NK-92 (cell line): ENCODE data around the gene ITPA.

ENCODE experiments used
- DNase-seq: peaks from one replicate; lab custom pipeline; 2025; ENCODE audit not compliant: unreplicated experiment; lab: John Stamatoyannopoulos, UW

Gene ITPA

DNA sequence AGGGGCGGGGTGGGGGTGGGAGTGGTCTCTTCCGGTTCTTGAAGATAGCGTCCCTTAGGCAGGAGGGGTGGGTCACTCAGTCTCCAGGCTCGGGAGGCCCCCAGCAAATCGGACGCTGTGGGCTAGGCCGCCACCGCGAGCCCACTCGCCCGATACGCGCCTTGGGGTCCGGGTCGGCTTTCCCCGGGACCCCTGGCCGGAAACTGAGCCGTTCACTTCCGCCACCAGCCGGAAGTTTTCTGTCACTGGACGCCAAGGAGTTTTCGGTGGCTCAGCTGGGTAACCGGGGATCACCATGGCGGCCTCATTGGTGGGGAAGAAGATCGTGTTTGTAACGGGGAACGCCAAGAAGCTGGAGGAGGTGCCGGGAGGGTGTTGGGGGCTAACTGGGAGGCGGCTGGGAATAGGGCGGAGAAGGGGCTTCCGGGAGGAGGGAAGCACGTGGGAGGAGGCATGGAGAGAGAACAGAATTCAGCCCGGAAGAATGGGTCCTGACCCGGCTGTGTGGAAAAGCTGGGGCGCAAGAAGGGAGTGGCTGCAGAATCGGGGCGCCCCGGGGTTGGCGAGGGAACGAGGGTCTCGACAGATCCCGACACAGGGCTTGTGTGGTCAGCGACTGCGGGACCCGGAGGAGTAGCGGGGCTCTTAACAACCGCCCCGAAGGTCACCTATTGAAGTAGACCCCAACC lies at the start of gene ITPA:
ITPA (plus strand) TSS at position 242 of the 689 bp plus-strand sequence; CDS start at position 296, 54 bp downstream.
- no peak for DNase-seq

GRCh38 chr20:3160418-3160817 lies 48.9 kb upstream of the ITPA start:
- no peak for DNase-seq

- no peak for DNase-seq
Observed at GRCh38 chr20:3161316-3162079, 47.8 kb upstream of the ITPA start.

GRCh38 chr20:3162080-3162611 lies 47.2 kb upstream of the ITPA start:
- DNase-seq: no peak

DNA sequence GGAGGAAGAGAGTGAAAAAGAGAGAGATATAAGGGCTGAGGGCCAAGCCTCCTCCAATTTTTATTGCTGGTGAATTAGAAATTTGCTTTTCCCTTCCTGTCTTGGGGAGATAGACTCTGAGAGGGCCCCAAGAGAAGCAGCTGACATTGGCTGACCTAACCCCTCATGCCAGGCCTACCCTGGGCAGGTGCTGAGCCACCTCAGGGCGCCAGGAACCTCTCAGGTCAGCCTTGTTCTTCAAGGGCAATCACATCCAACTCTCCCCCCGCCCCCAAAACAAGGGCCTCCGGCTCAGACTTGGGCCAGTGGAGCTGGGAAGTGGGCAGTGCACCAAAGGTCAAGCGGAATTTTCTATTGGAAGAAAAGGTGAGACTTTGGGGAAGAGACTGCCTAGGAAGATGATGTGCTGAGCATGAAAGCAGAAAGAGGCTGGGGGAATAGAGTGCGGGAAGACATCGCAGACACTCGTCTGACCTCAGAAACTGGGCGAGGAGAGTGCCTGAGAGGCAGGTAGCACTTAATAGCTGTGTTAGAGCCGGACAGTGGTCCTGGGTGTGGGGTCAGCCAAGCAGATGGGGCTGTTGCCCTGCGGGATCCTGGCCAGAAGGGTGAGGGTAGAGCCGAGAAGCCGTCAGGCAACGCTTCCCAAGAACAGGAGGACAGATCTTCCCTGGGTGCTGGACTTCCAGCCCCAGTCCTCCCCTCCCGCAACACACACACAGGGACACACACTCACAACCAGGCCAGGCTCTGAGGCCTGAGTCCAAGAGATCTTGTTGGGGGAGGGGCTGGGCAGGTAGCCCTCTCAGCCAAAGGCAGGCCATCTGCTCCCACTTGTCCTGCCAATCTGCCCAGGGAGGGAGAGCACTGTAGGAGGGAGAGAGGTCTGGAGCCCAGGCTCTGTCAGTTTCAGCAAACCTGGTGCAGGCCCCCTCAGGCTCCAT lies 45.9 kb upstream of the ITPA start:
- no peak for DNase-seq

GRCh38 chr20:3164043-3164762 lies 45.1 kb upstream of the ITPA start:
- no peak for DNase-seq

DNA sequence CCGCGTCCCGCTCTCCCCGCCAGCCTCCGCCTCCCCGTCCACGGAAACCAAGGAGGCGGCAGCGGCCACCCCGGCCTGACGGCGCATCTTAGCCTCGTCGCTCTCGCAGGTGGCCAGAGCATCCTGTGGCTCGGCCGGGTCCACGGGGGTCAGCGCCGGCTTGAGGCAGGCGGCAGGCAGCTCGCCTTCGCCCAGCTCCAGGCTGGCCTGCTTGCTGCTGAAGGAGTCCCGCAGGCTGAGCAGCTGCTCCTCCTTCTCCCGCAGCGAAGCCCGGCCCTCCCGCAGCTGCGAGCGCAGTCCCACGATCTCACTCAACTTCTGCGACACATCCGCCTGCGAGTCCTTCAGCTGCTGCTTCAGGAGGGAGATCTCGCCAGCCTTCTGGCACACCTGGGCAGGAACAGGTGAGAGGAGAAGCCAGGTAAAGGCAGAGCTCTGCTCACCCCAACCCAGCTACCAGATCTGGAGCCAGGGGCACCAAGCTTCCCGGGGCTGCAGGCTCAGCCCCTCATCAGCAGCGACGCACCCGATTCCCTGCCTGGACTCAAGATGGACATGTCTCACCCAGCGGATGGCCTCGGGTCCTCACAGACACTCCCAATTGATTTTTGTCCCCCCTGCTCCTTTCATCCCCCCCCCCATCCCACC lies 44.4 kb upstream of the ITPA start:
- DNase-seq: no peak

DNA sequence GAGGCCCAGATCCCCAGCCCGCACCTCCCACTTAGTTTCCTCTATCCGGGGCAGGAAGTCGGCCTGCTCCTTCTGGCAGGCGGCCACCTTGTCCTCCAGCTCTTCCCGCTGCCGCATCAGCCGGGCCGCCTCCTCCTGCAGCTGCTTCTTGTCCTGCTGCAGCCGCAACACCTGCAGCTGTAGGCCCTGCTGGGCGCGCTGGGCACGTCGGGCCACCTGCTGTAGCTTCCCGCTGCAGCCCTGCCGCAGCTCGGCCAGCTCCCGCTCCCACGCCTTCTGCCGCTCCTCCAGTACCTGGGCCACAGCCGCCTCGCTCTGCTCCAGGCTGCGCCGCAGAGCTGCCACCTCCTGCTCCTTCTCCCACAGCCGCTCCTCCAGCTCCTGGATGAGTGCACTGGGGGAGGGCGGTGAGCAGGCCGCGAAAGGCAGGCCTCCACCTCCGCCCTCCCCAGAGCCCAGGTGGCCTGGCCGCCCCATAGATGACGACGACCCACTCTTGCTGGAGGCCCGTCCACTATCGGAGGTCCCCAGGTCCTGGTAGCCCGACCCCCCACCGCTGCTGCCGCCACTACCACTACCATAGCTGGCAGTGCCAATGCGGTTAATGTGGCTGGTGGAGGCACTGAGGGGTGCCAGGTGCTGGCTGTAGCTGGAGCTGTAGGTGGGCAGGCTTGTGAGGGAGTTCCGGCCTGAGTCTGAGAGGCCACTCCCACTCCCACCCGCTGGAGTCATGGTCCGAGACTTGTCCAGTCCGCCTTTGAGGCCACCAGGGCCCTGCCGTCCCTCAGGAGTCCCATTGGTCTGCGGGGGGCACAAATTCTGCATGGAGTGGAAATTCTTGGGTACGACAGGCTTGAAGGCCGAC lies 43.6 kb upstream of the ITPA start:
- DNase-seq: no peak

- no peak for DNase-seq
Observed at GRCh38 chr20:3166338-3166912, 42.9 kb upstream of the ITPA start.

- no peak for DNase-seq
Observed at GRCh38 chr20:3166913-3167342, 42.4 kb upstream of the ITPA start.

DNA sequence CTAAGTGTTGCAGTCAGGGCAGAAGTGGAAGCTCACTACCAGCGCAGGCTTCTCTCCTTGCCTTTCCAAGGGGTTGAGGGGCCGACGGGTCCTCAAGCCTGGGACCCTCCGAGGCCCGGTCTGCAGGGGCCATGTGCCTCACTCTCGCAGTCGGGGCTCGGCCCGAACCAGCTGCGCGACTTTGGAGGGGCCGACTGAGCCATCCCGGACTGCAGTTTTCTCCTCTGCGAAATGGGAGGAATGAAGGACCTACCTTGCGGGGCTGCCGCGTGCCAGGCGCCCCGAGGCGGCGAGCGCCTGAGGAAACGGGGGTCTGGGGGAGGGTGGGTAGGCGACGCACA lies 41.6 kb upstream of the ITPA start:
- no peak for DNase-seq

DNA sequence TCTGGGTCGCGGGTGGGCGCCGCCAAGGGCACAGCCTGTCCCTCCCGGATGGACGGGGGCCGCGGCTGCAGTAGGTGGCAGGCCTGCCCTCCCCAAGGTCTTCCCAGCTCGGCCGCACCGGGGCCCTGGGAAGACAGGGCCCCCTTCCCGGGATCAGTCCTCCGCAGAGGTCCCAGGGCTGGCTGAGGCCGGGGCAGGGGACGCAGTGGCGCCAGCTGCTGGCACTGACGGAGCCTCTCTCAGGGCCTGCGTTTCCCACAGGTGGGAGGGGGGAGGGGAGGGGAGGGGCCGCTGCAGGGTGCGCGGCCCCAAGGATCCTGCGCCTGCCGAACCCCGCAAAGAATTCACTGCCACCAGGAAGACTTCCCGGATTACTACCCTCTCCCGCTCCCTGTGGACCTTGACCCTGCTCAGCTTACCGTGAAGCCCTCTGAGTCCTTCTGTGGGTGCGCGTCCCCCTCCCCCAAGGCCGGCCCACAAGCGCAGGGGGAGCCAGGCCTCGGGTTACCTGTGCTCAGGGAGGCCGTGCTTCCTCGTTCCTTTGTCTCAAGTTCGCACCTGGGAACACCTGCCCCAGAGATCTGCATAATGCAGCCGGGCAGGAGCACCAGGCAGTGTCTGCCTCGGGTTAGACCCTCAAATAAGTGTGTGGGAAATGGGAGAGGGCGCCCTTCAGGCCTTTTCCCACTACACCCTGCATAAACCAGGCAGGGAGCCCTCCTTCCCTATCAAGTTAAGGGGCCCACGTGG lies 41.0 kb upstream of the ITPA start:
- no peak for DNase-seq

GRCh38 chr20:3168829-3169590 lies 40.3 kb upstream of the ITPA start:
- DNase-seq: no peak

GRCh38 chr20:3171391-3172125 lies 37.7 kb upstream of the ITPA start:
- DNase-seq: no peak

- DNase-seq: no peak
Observed at GRCh38 chr20:3172126-3172932, 37.0 kb upstream of the ITPA start.
